Measurements from ENCODE around the gene CLASRP. TPM values are rescaled to one million over a fixed set of nuclear protein-coding genes. Genes with fewer than 3 reads are reported as not detected.

Gene CLASRP
- total and polyA plus RNA-seq, 2 of the 8 experiments (the other 6 are each of a cell fraction or from before 2014, with no cell fraction given): 22.3 to 71.7 TPM

DNA sequence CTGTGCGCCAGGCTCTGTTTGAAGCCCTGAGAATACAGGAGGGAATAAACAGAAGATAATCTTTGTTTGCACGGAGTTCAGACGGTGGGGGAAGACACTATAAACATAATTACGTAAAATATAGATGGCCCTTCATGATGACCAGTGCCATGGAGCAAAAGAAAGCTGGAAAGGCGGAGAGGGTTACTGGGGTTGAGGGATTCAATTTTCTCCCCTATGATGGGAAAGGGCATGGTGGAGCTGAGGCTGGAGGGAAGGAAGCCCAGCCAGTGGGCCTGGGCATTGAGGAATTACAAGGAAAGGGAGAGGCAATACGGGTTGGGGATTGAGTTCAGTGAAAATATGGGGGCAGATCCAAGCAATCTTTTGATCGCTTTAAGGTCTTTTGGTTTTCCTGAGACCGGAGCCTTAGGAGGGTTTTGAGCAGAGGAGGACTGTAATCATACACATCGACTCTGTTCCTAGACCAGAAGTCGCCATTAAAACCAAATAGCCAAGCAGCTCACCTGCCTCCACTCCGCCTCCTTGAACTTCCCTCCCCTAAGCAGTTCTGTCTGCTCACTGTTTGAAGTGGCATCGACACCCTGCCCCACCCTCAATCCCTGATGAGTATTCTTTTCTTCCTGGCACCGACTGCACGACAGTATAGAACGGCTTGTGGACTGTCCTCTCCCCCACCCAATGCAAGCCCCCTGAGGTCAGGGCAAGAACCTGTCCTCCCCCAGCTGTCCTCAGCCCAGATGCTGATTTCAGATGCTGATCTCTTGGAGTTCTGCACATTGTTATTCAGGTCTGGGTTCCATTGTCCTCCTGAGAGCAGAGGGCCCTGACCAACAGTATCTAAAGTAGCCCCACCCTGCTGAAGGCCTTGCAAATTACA, 38.2 kb downstream of the CLASRP start (continued):
- TF ChIP-seq NANOG (IDR thresholded peaks at IDR 0.05; ENCODE audit: insufficient read depth, low read depth, low read length, poor library complexity, severe bottlenecking): no peak
- TF ChIP-seq TBP (IDR thresholded peaks at IDR 0.05; ENCODE audit: low read depth, low read length): no peak
- TF ChIP-seq, protein P1, sequence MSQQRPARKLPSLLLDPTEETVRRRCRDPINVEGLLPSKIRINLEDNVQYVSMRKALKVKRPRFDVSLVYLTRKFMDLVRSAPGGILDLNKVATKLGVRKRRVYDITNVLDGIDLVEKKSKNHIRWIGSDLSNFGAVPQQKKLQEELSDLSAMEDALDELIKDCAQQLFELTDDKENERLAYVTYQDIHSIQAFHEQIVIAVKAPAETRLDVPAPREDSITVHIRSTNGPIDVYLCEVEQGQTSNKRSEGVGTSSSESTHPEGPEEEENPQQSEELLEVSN (IDR thresholded peaks at IDR 0.05): no peak
- TF ChIP-seq CBX5 (IDR thresholded peaks at IDR 0.05; ENCODE audit: low read depth, low read length): no peak
- TF ChIP-seq POLR2AphosphoS5 (IDR thresholded peaks at IDR 0.05; ENCODE audit: low read depth, low read length): peak; percentile 50; the same call in 1 of the 2 replicates
- TF ChIP-seq HDAC2 (IDR thresholded peaks at IDR 0.05; ENCODE audit: borderline replicate concordance in 1 of 2, low read depth in 2 of 2, low read length in 2 of 2): 0 out of 4 replicates have a peak, but pooled peaks of 1 of the 2 experiments have one; percentile 20
- no peak for TF ChIP-seq GABPA (IDR thresholded peaks at IDR 0.05; ENCODE audit: borderline replicate concordance, insufficient read depth, low read length)
- TF ChIP-seq TEAD4 (IDR thresholded peaks at IDR 0.05; ENCODE audit: low read depth, low read length): no peak
- TF ChIP-seq, protein P2, sequence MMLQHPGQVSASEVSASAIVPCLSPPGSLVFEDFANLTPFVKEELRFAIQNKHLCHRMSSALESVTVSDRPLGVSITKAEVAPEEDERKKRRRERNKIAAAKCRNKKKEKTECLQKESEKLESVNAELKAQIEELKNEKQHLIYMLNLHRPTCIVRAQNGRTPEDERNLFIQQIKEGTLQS (IDR thresholded peaks at IDR 0.05; ENCODE audit: insufficient read depth, low read depth, low read length): no peak
- no peak for TF ChIP-seq PHF8 (conservative IDR thresholded peaks at IDR 0.05; ENCODE audit: low read depth, low read length)
- TF ChIP-seq POU5F1 (IDR thresholded peaks at IDR 0.05; ENCODE audit: low read depth, low read length): peak; percentile 51; the same call in 1 of the 2 replicates
- TF ChIP-seq BCL11A (IDR thresholded peaks at IDR 0.05; ENCODE audit: low read depth in 2 of 2, low read length in 2 of 2): no peak
- no peak for TF ChIP-seq JUN (IDR thresholded peaks at IDR 0.05; ENCODE audit: low read depth, low read length)
- TF ChIP-seq CREB1 (IDR thresholded peaks at IDR 0.05): no peak
- no peak for TF ChIP-seq SUZ12 (IDR thresholded peaks at IDR 0.05; ENCODE audit: low read length)
- TF ChIP-seq EGR1 (IDR thresholded peaks at IDR 0.05; ENCODE audit: borderline replicate concordance, low read depth, low read length): no peak
- no peak for TF ChIP-seq RFX5 (IDR thresholded peaks at IDR 0.05; ENCODE audit: borderline replicate concordance, low read depth, low read length)
- TF ChIP-seq, protein P3, sequence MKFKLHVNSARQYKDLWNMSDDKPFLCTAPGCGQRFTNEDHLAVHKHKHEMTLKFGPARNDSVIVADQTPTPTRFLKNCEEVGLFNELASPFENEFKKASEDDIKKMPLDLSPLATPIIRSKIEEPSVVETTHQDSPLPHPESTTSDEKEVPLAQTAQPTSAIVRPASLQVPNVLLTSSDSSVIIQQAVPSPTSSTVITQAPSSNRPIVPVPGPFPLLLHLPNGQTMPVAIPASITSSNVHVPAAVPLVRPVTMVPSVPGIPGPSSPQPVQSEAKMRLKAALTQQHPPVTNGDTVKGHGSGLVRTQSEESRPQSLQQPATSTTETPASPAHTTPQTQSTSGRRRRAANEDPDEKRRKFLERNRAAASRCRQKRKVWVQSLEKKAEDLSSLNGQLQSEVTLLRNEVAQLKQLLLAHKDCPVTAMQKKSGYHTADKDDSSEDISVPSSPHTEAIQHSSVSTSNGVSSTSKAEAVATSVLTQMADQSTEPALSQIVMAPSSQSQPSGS (IDR thresholded peaks at IDR 0.05; ENCODE audit: low read length): no peak
- no peak for TF ChIP-seq SIX5 (IDR thresholded peaks at IDR 0.05; ENCODE audit: low read depth, low read length)
- TF ChIP-seq SP4 (IDR thresholded peaks at IDR 0.05; ENCODE audit: low read length): no peak

Data from H1 (cell line).